Keratinocyte (primary cell): ENCODE measurements around the gene B4GALT2. TPM values are rescaled to one million over a fixed set of nuclear protein-coding genes. Genes with fewer than 3 reads are reported as not detected.

ENCODE experiments used
- DNase-seq: peaks from one replicate; pipeline ENCODE4 v3.0.0-alpha.2; 2011; ENCODE audit warnings: low read depth, missing footprints, low spot score
- FAIRE-seq: peaks from 2 replicates; lab custom pipeline; 2011; peaks lifted over from hg19 to GRCh38; lab: Jason Lieb, UNC
- H2AFZ ChIP-seq: 2 replicates; pipeline ENCODE4 v1.6.0; 2012; ENCODE audit warnings: low read length, control low read depth, inconsistent platforms; ENCODE audit not compliant: control insufficient read depth
- H3K27ac ChIP-seq: 2 replicates; pipeline ENCODE4 v1.5.1; 2011; ENCODE audit warnings: low read length; ENCODE audit not compliant: control insufficient read depth, insufficient read depth
- H3K27me3 ChIP-seq: 3 replicates; pipeline ENCODE4 v1.6.0; 2011; ENCODE audit warnings: low read length; ENCODE audit not compliant: control insufficient read depth, insufficient read depth; ENCODE audit errors: extremely low read depth
- H3K36me3 ChIP-seq, 2 experiments: 2 replicates in 1 of 2; 3 replicates in 1 of 2; pipeline ENCODE4 v1.5.1; 2011; ENCODE audit warnings: low read length in 2 of 2, mild to moderate bottlenecking in 1 of 2; ENCODE audit not compliant: control insufficient read depth in 2 of 2, insufficient read depth in 2 of 2; ENCODE audit errors: extremely low read depth in 1 of 2
- H3K4me1 ChIP-seq: 3 replicates; pipeline ENCODE4 v1.5.1; 2011; ENCODE audit warnings: low read length; ENCODE audit not compliant: control insufficient read depth, insufficient read depth; ENCODE audit errors: extremely low read depth
- H3K4me2 ChIP-seq: 3 replicates; pipeline ENCODE4 v1.6.0; 2011; ENCODE audit warnings: low read depth, low read length; ENCODE audit not compliant: control insufficient read depth, insufficient read depth; ENCODE audit errors: extremely low read depth
- H3K4me3 ChIP-seq, 3 experiments: fragments of 200-600 bp in 1 of 3; sonication (generic) in 1 of 3; 2 replicates in 2 of 3; 3 replicates in 1 of 3; pipeline ENCODE4 v1.5.1; 2011 to 2016; ENCODE audit warnings: low read length in 3 of 3, mild to moderate bottlenecking in 3 of 3, control low read depth in 2 of 3, inconsistent platforms in 1 of 3, low read depth in 1 of 3, mixed read lengths in 1 of 3, mixed run types in 1 of 3, moderate library complexity in 1 of 3; ENCODE audit not compliant: control insufficient read depth in 2 of 3, insufficient read depth in 2 of 3; ENCODE audit errors: extremely low read depth in 1 of 3
- H3K79me2 ChIP-seq: 2 replicates; pipeline ENCODE4 v1.6.0; 2012; ENCODE audit warnings: low read length; ENCODE audit not compliant: control insufficient read depth, insufficient read depth
- H3K9ac ChIP-seq: 3 replicates; pipeline ENCODE4 v1.6.0; 2011; ENCODE audit warnings: low read length; ENCODE audit not compliant: control insufficient read depth, insufficient read depth; ENCODE audit errors: extremely low read depth
- H3K9me1 ChIP-seq: 3 replicates; pipeline ENCODE4 v1.6.0; 2011; ENCODE audit warnings: low read length; ENCODE audit not compliant: control insufficient read depth, insufficient read depth; ENCODE audit errors: extremely low read depth
- H3K9me3 ChIP-seq: 2 replicates; pipeline ENCODE4 v1.5.1; 2012; ENCODE audit warnings: low read depth, low read length; ENCODE audit not compliant: control insufficient read depth
- H4K20me1 ChIP-seq: 3 replicates; pipeline ENCODE4 v1.6.0; 2011; ENCODE audit warnings: low read length; ENCODE audit not compliant: control insufficient read depth, insufficient read depth; ENCODE audit errors: extremely low read depth
- CTCF ChIP-seq, 3 experiments: IDR thresholded peaks in 1 of 3; conservative IDR thresholded peaks in 1 of 3; optimal IDR thresholded peaks in 1 of 3; 2 replicates in 2 of 3; 3 replicates in 1 of 3; pipeline versions ENCODE3 to v1.5.1; 2011; ENCODE audit warnings: low read length in 3 of 3, mild to moderate bottlenecking in 3 of 3, moderate library complexity in 2 of 3, control low read depth in 1 of 3, inconsistent platforms in 1 of 3; ENCODE audit not compliant: insufficient read depth in 2 of 3; ENCODE audit errors: extremely low read depth in 1 of 3
- EZH2 ChIP-seq: IDR thresholded peaks from one replicate; pipeline ENCODE4 v1.6.1; 2012; ENCODE audit warnings: inconsistent platforms, mild to moderate bottlenecking, low read length, moderate library complexity
- dilution Hi-C: fragments of 300-500 bp; cut with MboI; formaldehyde crosslinking; loops from one replicate; pipeline ENCODE4 v1.7.0; 2020; ENCODE audit warnings: low sequenced_read_pairs; ENCODE audit not compliant: extremely low pct_ligation_motif_present
- polyA plus RNA-seq, 5 experiments: library from polyadenylated mRNA; depleted of rRNA in 3 of 5; stranded (reverse) in 3 of 5; stranded (forward) in 1 of 5; unstranded in 1 of 5; fragments of >200 nt; gene quantifications; 1 replicate in 1 of 5; 2 replicates in 3 of 5; 3 replicates in 1 of 5; pipeline versions ENCODE4 v1.2.1 to v1.2.3, GENCODE V29; 2011 to 2012; ENCODE audit warnings: missing spikeins in 2 of 5, low read depth in 1 of 5, low replicate concordance in 1 of 5

B4GALT2 gene
- polyA plus RNA-seq, 1 donor (not counting 4 experiments of a cell fraction or from before 2014, with no cell fraction given), result 39.6 TPM

- TF ChIP-seq EZH2 (no peak), CTCF (optimal IDR thresholded peaks at IDR 0.05 in 1 of 3, IDR thresholded peaks at IDR 0.05 in 1 of 3, conservative IDR thresholded peaks at IDR 0.05 in 1 of 3; ENCODE audit: extremely low read depth in 1 of 3, insufficient read depth in 2 of 3, low read length in 3 of 3) (no peak)
- Histone ChIP-seq H3K4me3 (no peak overlapping the region), H3K9me1 (no peaks in the 10 kb centered on the region), H3K79me2 (peaks cover 26% of the 10 kb centered on the region), H2AFZ (no peak overlapping the region), H3K9me3 (no peaks in the 10 kb centered on the region), H3K27ac (peak overlapping the region; percentile 81), H4K20me1 (no peaks in the 10 kb centered on the region), H3K27me3 (no peaks in the 10 kb centered on the region), H3K36me3 (peaks cover 3 to 18% of the 10 kb centered on the region in 2 experiments), H3K9ac (peak overlapping the region; percentile 30), H3K4me2 (peak overlapping the region; percentile 39), H3K4me1 (peaks cover 60% of the 10 kb centered on the region)
- DNase-seq (no peak), FAIRE-seq (no peak)
- dilution Hi-C loops, result loop anchor here (25.0 kb wide), 2 partner anchors 94 to 219 kb away; partner anchors contain the start of gene ST3GAL3
Observed at GRCh38 chr1:43930949-43931275, 48.1 kb upstream of the B4GALT2 start.

- FAIRE-seq (peak; percentile 41), DNase-seq (no peak)
- Histone ChIP-seq H3K4me2 (peak overlapping the region; percentile 97), H3K4me3 (peak overlapping the region in 1 of 3 experiments; percentile 95), H2AFZ (no peak overlapping the region), H3K4me1 (peaks cover 65% of the 10 kb centered on the region), H3K36me3 (peaks cover 4 to 22% of the 10 kb centered on the region in 2 experiments), H4K20me1 (peaks cover 1% of the 10 kb centered on the region), H3K9ac (peak overlapping the region; percentile 30), H3K79me2 (peaks cover 33% of the 10 kb centered on the region), H3K27ac (peak overlapping the region; percentile 81), H3K27me3 (no peaks in the 10 kb centered on the region), H3K9me1 (no peaks in the 10 kb centered on the region), H3K9me3 (no peaks in the 10 kb centered on the region)
- no peak for TF ChIP-seq CTCF (optimal IDR thresholded peaks at IDR 0.05 in 1 of 3, IDR thresholded peaks at IDR 0.05 in 1 of 3, conservative IDR thresholded peaks at IDR 0.05 in 1 of 3; ENCODE audit: extremely low read depth in 1 of 3, insufficient read depth in 2 of 3, low read length in 3 of 3)
- no peak for TF ChIP-seq EZH2
- dilution Hi-C loops, result loop anchor here (25.0 kb wide), 2 partner anchors 95 to 220 kb away; partner anchors contain the start of gene ST3GAL3
Observed at GRCh38 chr1:43931711-43932660, 47.0 kb upstream of the B4GALT2 start.
